CD4-positive, CD25-positive, alpha-beta regulatory T cell (primary cell): Measurements from ENCODE around the gene SORBS1. TPM values are rescaled to one million over a fixed set of nuclear protein-coding genes. Genes with fewer than 3 reads are reported as not detected.

ENCODE experiments used
- ATAC-seq, 2 donors: fragments of 150-1000 bp; cut with Tn5 transposase; one replicate each; pipeline ENCODE4 v1.10.0; 2021; ENCODE audit warnings: low read depth in 2 of 2, moderate number of reproducible peaks in 2 of 2, moderate library complexity in 1 of 2
- DNase-seq, 3 donors: peaks; one replicate each; pipeline versions ENCODE4 v3.0.0 to v3.0.0-alpha.2; 2012 to 2022; ENCODE audit warnings: mixed read lengths in 1 of 3
- H3K27ac ChIP-seq: one replicate; pipeline ENCODE4 v1.7.0; 2013; ENCODE audit warnings: mild to moderate bottlenecking, low read length; ENCODE audit not compliant: insufficient read depth, poor library complexity, severe bottlenecking
- H3K27me3 ChIP-seq: one replicate; pipeline ENCODE4 v1.7.0; 2013; ENCODE audit warnings: low read length; ENCODE audit not compliant: control insufficient read depth, insufficient read depth
- H3K36me3 ChIP-seq: one replicate; pipeline ENCODE4 v1.7.0; 2013; ENCODE audit warnings: mild to moderate bottlenecking, low read length, moderate library complexity; ENCODE audit not compliant: control insufficient read depth, insufficient read depth
- H3K4me1 ChIP-seq: 2 replicates; pipeline ENCODE4 v1.7.0; 2013; ENCODE audit warnings: mild to moderate bottlenecking, low read length; ENCODE audit not compliant: insufficient read depth, control insufficient read depth, poor library complexity, severe bottlenecking
- H3K4me3 ChIP-seq: one replicate; pipeline ENCODE4 v1.7.0; 2013; ENCODE audit warnings: low read depth, mild to moderate bottlenecking, low read length, moderate library complexity
- H3K9me3 ChIP-seq, 2 experiments: 1 replicate in 1 of 2; 2 replicates in 1 of 2; pipeline ENCODE4 v1.7.0; 2013; ENCODE audit warnings: low read length in 2 of 2, mild to moderate bottlenecking in 1 of 2, moderate library complexity in 1 of 2; ENCODE audit not compliant: control insufficient read depth in 2 of 2
- H3K27ac Mint-ChIP-seq, 3 donors: one replicate each; pipeline ENCODE4 v1.8.0; 2020 to 2022; ENCODE audit warnings: mild to moderate bottlenecking in 3 of 3, mixed read lengths in 3 of 3, moderate library complexity in 2 of 3
- H3K27me3 Mint-ChIP-seq: one replicate; pipeline ENCODE4 v1.8.0; 2022; ENCODE audit warnings: mild to moderate bottlenecking, mixed read lengths
- H3K36me3 Mint-ChIP-seq: one replicate; pipeline ENCODE4 v1.8.0; 2020; ENCODE audit warnings: mixed read lengths
- H3K4me1 Mint-ChIP-seq, 4 donors: one replicate each; pipeline ENCODE4 v1.8.0; 2020 to 2022; ENCODE audit warnings: mixed read lengths in 4 of 4, mild to moderate bottlenecking in 1 of 4
- H3K4me3 Mint-ChIP-seq, 4 donors: one replicate each; pipeline ENCODE4 v1.8.0; 2020 to 2022; ENCODE audit warnings: mild to moderate bottlenecking in 4 of 4, mixed read lengths in 4 of 4, moderate library complexity in 3 of 4
- H3K9me3 Mint-ChIP-seq, 7 donors: one replicate each; pipeline ENCODE4 v1.8.0; 2020 to 2022; ENCODE audit warnings: mixed read lengths in 7 of 7, mild to moderate bottlenecking in 3 of 7, moderate library complexity in 2 of 7
- polyA plus RNA-seq, 4 donors: library from polyadenylated mRNA; unstranded; fragments of 300-500 nt; fragmentation: Illumina TruSeq; gene quantifications; one replicate each; pipeline ENCODE4 v1.2.3, GENCODE V29; 2021
- total RNA-seq: library from RNA; stranded (reverse); gene quantifications from one replicate; pipeline ENCODE4 v1.2.3, GENCODE V29; 2022

Gene SORBS1
- total and polyA plus RNA-seq, 5 donors from 2014 or later: 0.31 to 3.7 (median 0.38) TPM

DNA sequence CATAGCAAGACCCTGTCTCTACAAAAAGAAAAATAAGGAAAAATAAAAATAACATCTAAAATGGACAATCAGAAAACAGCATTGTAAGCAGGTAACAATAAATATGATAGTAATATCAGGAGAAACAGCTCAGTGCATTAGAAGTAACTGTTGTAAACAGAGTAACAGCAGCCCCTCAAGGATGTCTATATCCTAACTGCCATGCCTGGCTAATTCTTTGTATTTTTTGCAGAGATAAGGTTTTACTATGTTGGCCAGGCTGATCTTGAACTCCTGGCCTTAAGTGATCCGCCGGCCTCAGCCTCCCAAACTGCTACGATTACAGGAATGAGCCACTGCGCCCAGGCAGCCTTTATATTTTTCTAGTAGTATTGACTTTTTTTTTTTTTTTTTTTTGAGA lies 7.5 kb downstream of the SORBS1 start:
- H3K9me3 Mint-ChIP-seq: peaks cover 0 to 2% (median 0%) of the 10 kb centered on the region in 7 donors
- ATAC-seq: no peak
- no peak overlapping the region for H3K4me3 Mint-ChIP-seq

DNA sequence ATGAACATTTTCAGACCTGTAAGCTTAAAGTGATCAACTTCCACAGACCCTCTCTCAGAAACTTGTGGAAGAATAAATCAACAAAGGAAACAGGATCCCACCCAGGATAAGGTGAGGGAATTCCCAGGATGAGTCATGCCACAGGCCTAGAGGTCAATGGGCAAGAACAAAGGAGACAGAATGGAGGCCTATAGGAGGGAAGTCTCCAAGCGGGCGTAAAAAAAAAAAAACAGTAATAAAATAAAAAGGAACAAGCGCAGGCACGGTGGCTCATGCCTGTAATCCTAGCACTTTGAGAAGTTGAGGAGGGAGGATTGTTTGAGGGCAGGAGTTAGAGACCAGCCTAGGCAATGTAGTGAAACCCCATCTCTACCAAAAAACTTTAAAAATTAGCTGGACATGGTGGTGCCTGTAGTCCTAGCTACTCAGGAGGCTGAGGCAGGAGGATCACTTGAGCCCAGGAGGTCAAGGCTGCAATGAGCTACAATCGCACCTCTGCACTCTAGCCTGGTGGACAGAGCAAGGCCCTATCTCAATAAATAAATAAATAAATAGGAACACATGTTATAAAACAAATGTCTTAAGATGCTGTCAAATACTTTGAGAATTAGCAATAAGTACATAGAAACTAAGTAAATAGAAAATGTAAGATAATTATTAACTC lies 8.4 kb downstream of the SORBS1 start:
- no peaks in the 10 kb centered on the region for H3K4me1 ChIP-seq
- no peaks in the 10 kb centered on the region for H3K9me3 ChIP-seq
- Mint-ChIP-seq H3K27me3 (peaks cover 29% of the 10 kb centered on the region), H3K36me3 (no peaks in the 10 kb centered on the region), H3K4me3 (no peak overlapping the region), H3K4me1 (no peaks in the 10 kb centered on the region), H3K27ac (no peak overlapping the region), H3K9me3 (peaks cover 0 to 2% (median 0%) of the 10 kb centered on the region in 7 donors)
- peaks cover 8% of the 10 kb centered on the region for H3K27me3 ChIP-seq
- H3K27ac ChIP-seq: no peak overlapping the region
- no peaks in the 10 kb centered on the region for H3K36me3 ChIP-seq
- no peak for ATAC-seq
- no peak overlapping the region for H3K4me3 ChIP-seq
- no peak for DNase-seq

More for the DNA sequence above, 7.5 kb downstream of the SORBS1 start:
- Histone ChIP-seq H3K27ac (no peak overlapping the region), H3K4me3 (no peak overlapping the region), H3K36me3 (no peaks in the 10 kb centered on the region), H3K27me3 (peaks cover 8% of the 10 kb centered on the region), H3K9me3 (no peaks in the 10 kb centered on the region), H3K4me1 (no peaks in the 10 kb centered on the region)
- peaks cover 0 to 3% (median 0%) of the 10 kb centered on the region in 4 donors for H3K4me1 Mint-ChIP-seq
- no peak for DNase-seq
- no peak overlapping the region for H3K27ac Mint-ChIP-seq
- no peaks in the 10 kb centered on the region for H3K36me3 Mint-ChIP-seq
- peaks cover 35% of the 10 kb centered on the region for H3K27me3 Mint-ChIP-seq

DNA sequence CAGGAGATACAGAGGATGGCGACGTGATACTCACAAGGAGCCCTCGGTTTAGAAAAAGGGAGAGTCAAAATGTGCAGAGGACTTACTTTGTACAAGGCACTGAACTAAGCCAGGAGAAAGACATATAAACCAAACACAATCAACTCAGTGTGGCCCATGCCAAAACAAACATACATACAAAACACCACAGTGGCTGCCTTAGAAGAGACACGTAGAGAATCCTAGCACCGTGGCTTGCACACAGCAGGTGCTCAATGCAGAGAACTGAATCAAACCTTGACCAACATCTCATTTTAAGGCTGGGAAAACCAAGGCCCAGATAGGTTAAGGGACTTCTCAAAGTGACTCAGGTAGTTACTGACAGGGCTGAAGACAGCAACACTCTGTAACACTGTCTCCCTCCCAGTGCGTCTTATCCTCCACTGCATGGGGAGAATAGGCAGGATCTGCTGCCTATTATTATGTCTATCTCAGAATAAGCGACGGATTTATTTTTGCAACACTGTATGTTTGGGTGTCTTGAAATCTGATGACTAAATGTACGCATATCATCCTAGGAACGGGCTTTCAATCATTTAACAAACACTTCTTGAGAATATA lies 11.0 kb downstream of the SORBS1 start:
- Mint-ChIP-seq H3K9me3 (peaks cover 0 to 2% (median 0%) of the 10 kb centered on the region in 7 donors), H3K4me1 (no peaks in the 10 kb centered on the region), H3K36me3 (peaks cover 3% of the 10 kb centered on the region), H3K4me3 (no peak overlapping the region), H3K27me3 (peaks cover 16% of the 10 kb centered on the region), H3K27ac (no peak overlapping the region)
- Histone ChIP-seq H3K27ac (no peak overlapping the region), H3K4me1 (no peaks in the 10 kb centered on the region), H3K9me3 (no peaks in the 10 kb centered on the region), H3K36me3 (no peaks in the 10 kb centered on the region), H3K27me3 (peaks cover 8% of the 10 kb centered on the region), H3K4me3 (no peak overlapping the region)
- ATAC-seq: no peak
- no peak for DNase-seq

DNA sequence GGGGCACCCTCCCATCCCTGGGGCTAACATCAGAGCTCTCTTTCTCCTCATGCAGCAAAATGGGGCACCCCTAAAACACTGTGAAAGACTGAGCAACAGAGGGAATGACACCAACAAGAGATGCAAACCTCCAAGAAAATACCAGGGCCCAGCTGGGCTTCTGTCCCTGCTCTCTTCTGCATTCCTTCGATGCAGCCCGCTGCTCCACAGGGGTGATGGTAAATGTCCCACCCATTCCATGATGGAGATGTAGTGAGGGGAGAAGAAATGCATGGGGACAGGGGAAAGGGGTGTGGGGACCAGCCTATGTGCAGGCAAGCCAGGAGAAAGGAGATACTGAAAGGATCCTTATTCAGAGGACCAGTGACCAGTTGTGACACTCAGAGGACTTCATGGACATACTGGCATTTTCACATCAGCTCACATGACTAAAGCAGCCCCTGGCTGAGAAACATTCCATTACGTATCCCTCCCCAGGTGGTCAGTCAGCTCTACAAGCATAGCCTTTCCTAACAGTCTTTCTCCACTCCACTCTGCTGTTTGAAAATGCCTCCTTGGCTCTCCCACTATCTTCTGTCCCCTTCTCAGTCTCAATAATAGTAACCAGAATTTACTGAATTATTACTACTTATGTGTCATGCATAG lies 13.3 kb downstream of the SORBS1 start:
- no peaks in the 10 kb centered on the region for H3K4me1 Mint-ChIP-seq
- H3K9me3 ChIP-seq: no peaks in the 10 kb centered on the region
- peaks cover 16% of the 10 kb centered on the region for H3K27me3 Mint-ChIP-seq
- H3K4me3 Mint-ChIP-seq: no peak overlapping the region
- H3K36me3 Mint-ChIP-seq: peaks cover 3% of the 10 kb centered on the region
- DNase-seq (no peak), ATAC-seq (no peak)
- H3K27me3 ChIP-seq: peaks cover 8% of the 10 kb centered on the region
- H3K36me3 ChIP-seq: no peaks in the 10 kb centered on the region
- H3K4me3 ChIP-seq: no peak overlapping the region
- no peaks in the 10 kb centered on the region for H3K4me1 ChIP-seq
- H3K9me3 Mint-ChIP-seq: peaks cover 0 to 2% (median 0%) of the 10 kb centered on the region in 7 donors
- H3K27ac Mint-ChIP-seq: no peak overlapping the region
- H3K27ac ChIP-seq: no peak overlapping the region

DNA sequence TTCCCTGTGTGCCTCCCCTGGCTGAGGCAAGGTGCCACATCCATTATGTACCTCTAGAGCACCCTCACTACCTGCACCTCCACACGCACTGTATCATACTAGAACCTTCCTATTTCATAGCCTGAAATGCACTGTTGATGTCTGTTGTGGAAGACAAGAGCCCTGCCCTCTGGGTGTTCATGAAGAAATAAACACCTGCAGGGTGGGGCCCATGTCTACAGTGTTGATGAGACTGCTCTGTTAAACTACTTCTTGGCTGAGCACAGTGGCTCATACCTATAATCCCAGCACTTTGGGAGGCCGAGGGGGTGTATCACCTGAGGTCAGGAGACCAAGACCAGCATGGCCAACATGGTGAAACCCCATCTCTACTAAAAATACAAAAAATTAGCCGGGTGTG lies 14.0 kb downstream of the SORBS1 start:
- Mint-ChIP-seq H3K9me3 (peaks cover 0 to 2% (median 0%) of the 10 kb centered on the region in 7 donors), H3K36me3 (peaks cover 3% of the 10 kb centered on the region), H3K27me3 (peaks cover 16% of the 10 kb centered on the region), H3K4me1 (no peaks in the 10 kb centered on the region), H3K27ac (no peak overlapping the region), H3K4me3 (no peak overlapping the region)
- H3K27ac ChIP-seq: no peak overlapping the region
- no peaks in the 10 kb centered on the region for H3K4me1 ChIP-seq
- DNase-seq (no peak), ATAC-seq (no peak)
- peaks cover 8% of the 10 kb centered on the region for H3K27me3 ChIP-seq
- no peaks in the 10 kb centered on the region for H3K9me3 ChIP-seq
- H3K4me3 ChIP-seq: no peak overlapping the region
- no peaks in the 10 kb centered on the region for H3K36me3 ChIP-seq

DNA sequence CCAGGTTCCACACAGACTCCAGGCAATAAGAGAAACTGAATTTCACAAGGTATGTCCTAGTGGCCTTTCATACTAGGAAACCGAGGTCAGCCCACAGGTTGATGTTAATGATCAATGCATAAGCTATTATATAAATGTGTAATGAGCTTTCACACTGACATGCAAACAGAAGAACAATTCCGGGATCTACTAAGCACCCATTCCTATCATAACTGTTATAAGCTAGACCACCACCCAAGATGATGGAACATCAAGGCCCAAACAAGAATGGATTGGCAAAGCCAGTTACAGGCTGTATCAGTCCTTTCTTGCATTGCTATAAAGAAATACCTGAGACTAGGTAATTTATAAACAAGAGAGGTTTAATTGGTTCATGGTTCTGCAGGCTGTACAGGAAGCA lies 15.2 kb downstream of the SORBS1 start:
- Histone ChIP-seq H3K4me3 (no peak overlapping the region), H3K27ac (no peak overlapping the region), H3K4me1 (no peaks in the 10 kb centered on the region), H3K36me3 (no peaks in the 10 kb centered on the region), H3K9me3 (no peaks in the 10 kb centered on the region), H3K27me3 (peaks cover 8% of the 10 kb centered on the region)
- H3K4me3 Mint-ChIP-seq: no peak overlapping the region
- H3K4me1 Mint-ChIP-seq: no peaks in the 10 kb centered on the region
- H3K27ac Mint-ChIP-seq: no peak overlapping the region
- H3K27me3 Mint-ChIP-seq: peaks cover 16% of the 10 kb centered on the region
- DNase-seq (no peak), ATAC-seq (no peak)
- peaks cover 3% of the 10 kb centered on the region for H3K36me3 Mint-ChIP-seq
- H3K9me3 Mint-ChIP-seq: peaks cover 0 to 2% (median 0%) of the 10 kb centered on the region in 7 donors

DNA sequence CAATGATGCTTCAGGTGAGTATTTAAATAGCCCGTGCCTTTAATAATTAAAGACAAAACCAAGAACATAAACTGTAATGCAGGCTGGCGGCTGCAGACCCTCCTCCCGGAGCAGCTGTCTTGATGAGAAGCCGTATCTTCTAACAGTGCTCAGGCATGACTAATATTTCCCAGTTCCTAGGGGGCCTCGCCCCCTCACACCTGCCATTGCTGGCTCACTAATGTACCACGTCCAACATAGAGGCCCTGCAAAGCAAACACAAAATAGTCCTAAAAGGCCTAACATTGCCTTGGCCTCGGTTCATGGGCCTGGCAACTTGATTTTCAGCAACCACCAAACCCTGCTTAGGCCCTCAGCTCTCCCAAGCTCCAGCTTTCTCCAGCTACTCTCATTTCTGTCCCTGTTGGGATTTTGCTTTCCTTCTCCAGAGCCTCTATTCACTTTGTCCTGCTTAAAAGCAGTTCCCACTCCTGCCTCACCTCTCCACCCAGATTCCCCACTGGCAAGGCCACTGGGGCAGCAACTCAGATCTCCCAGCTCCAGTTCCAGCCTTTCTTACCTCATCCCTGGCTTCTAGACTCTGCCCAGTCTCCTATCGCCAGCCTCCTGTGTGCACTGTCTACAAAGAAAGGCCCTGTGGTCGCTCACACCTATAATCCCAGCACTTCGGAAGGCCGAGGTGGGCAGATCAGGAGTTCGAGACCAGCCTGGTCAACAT lies 16.2 kb downstream of the SORBS1 start:
- ATAC-seq (no peak), DNase-seq (no peak)
- peaks cover 0 to 2% (median 0%) of the 10 kb centered on the region in 7 donors for H3K9me3 Mint-ChIP-seq
- Histone ChIP-seq H3K9me3 (no peaks in the 10 kb centered on the region), H3K27me3 (peaks cover 8% of the 10 kb centered on the region), H3K4me3 (no peak overlapping the region), H3K27ac (no peak overlapping the region), H3K4me1 (no peaks in the 10 kb centered on the region), H3K36me3 (no peaks in the 10 kb centered on the region)
- H3K27ac Mint-ChIP-seq: no peak overlapping the region
- peaks cover 10% of the 10 kb centered on the region for H3K27me3 Mint-ChIP-seq
- peaks cover 3% of the 10 kb centered on the region for H3K36me3 Mint-ChIP-seq
- H3K4me1 Mint-ChIP-seq: no peaks in the 10 kb centered on the region
- H3K4me3 Mint-ChIP-seq: no peak overlapping the region
